ENCODE data around the gene SIGLEC9. TPM values are rescaled to one million over a fixed set of nuclear protein-coding genes. Genes with fewer than 3 reads are reported as not detected.
A peak's percentile ranks its signal among the peaks of the same experiment; 100 is the strongest.

The SIGLEC9 gene
- total RNA-seq, 2 donors from 2014 or later = 0.74 to 1.6 TPM

- Mint-ChIP-seq H3K4me1 (ENCODE audit: low read depth) (peaks cover 5% of the 10 kb centered on the region), H3K4me3 (no peak overlapping the region), H3K27ac (no peak overlapping the region), H3K9me3 (no peaks in the 10 kb centered on the region), H3K36me3 (ENCODE audit: insufficient read depth in 2 of 2) (no peaks in the 10 kb centered on the region), H3K27me3 (ENCODE audit: low read depth) (no peaks in the 10 kb centered on the region)
- DNase-seq = no peak
- no peak for ATAC-seq (replicated peaks in 1 of 2)
These were observed 34.2 kb upstream of the SIGLEC9 start for GRCh38 chr19:51090471-51090870.

GRCh38 chr19:51091126-51091525, 33.6 kb upstream of the SIGLEC9 start:
- ATAC-seq (replicated peaks in 1 of 2) (no peak), DNase-seq (no peak)
- Mint-ChIP-seq H3K27me3 (ENCODE audit: low read depth) (no peaks in the 10 kb centered on the region), H3K4me1 (ENCODE audit: low read depth) (peaks cover 5% of the 10 kb centered on the region), H3K36me3 (ENCODE audit: insufficient read depth in 2 of 2) (no peaks in the 10 kb centered on the region), H3K9me3 (no peaks in the 10 kb centered on the region), H3K4me3 (no peak overlapping the region), H3K27ac (no peak overlapping the region)

GRCh38 chr19:51091895-51092873, 32.5 kb upstream of the SIGLEC9 start:
- peaks cover 10% of the 10 kb centered on the region for H3K4me1 Mint-ChIP-seq (ENCODE audit: low read depth)
- ATAC-seq (replicated peaks in 1 of 2) (no peak), DNase-seq (no peak)
- H3K36me3 Mint-ChIP-seq (ENCODE audit: insufficient read depth in 2 of 2) = no peaks in the 10 kb centered on the region
- no peaks in the 10 kb centered on the region for H3K27me3 Mint-ChIP-seq (ENCODE audit: low read depth)
- H3K27ac Mint-ChIP-seq = no peak overlapping the region
- H3K9me3 Mint-ChIP-seq = no peaks in the 10 kb centered on the region
- H3K4me3 Mint-ChIP-seq = no peak overlapping the region

GRCh38 chr19:51093101-51093500, 31.6 kb upstream of the SIGLEC9 start:
- Mint-ChIP-seq H3K27ac (no peak overlapping the region), H3K4me3 (no peak overlapping the region), H3K36me3 (ENCODE audit: insufficient read depth in 2 of 2) (no peaks in the 10 kb centered on the region), H3K27me3 (ENCODE audit: low read depth) (no peaks in the 10 kb centered on the region), H3K4me1 (ENCODE audit: low read depth) (peaks cover 11% of the 10 kb centered on the region), H3K9me3 (no peaks in the 10 kb centered on the region)
- ATAC-seq (replicated peaks in 1 of 2) = no peak
- no peak for DNase-seq

- Mint-ChIP-seq H3K27me3 (ENCODE audit: low read depth) (no peaks in the 10 kb centered on the region), H3K36me3 (ENCODE audit: insufficient read depth in 2 of 2) (no peaks in the 10 kb centered on the region), H3K9me3 (no peaks in the 10 kb centered on the region), H3K4me3 (no peak overlapping the region), H3K27ac (no peak overlapping the region), H3K4me1 (ENCODE audit: low read depth) (peaks cover 11% of the 10 kb centered on the region)
- ATAC-seq (replicated peaks in 1 of 2) (no peak), DNase-seq (no peak)
These were observed 31.0 kb upstream of the SIGLEC9 start for GRCh38 chr19:51093510-51094345.

GRCh38 chr19:51094696-51095279, 29.9 kb upstream of the SIGLEC9 start:
- no peak overlapping the region for H3K27ac Mint-ChIP-seq
- no peaks in the 10 kb centered on the region for H3K27me3 Mint-ChIP-seq (ENCODE audit: low read depth)
- DNase-seq = peak; percentile 36 to 43
- no peak overlapping the region for H3K4me3 Mint-ChIP-seq
- H3K36me3 Mint-ChIP-seq (ENCODE audit: insufficient read depth in 2 of 2) = peaks cover 2% of the 10 kb centered on the region in 2 donors
- no peak for ATAC-seq (replicated peaks in 1 of 2)
- no peaks in the 10 kb centered on the region for H3K9me3 Mint-ChIP-seq
- H3K4me1 Mint-ChIP-seq (ENCODE audit: low read depth) = peaks cover 15% of the 10 kb centered on the region

GRCh38 chr19:51096473-51097165, 28.1 kb upstream of the SIGLEC9 start:
- ATAC-seq (replicated peaks in 1 of 2) = no peak
- no peak for DNase-seq
- peak overlapping the region; percentile 20 for H3K27ac Mint-ChIP-seq
- H3K9me3 Mint-ChIP-seq = no peaks in the 10 kb centered on the region
- H3K4me1 Mint-ChIP-seq (ENCODE audit: low read depth) = peaks cover 17% of the 10 kb centered on the region
- H3K4me3 Mint-ChIP-seq = no peak overlapping the region
- peaks cover 2 to 5% of the 10 kb centered on the region in 2 donors for H3K36me3 Mint-ChIP-seq (ENCODE audit: insufficient read depth in 2 of 2)
- no peaks in the 10 kb centered on the region for H3K27me3 Mint-ChIP-seq (ENCODE audit: low read depth)

- H3K9me3 Mint-ChIP-seq = no peaks in the 10 kb centered on the region
- DNase-seq (peak; percentile 72 to 81), ATAC-seq (replicated peaks in 1 of 2) (peak; percentile 46 to 65)
- H3K4me3 Mint-ChIP-seq = no peak overlapping the region
- peak overlapping the region; percentile 20 for H3K27ac Mint-ChIP-seq
- H3K36me3 Mint-ChIP-seq (ENCODE audit: insufficient read depth in 2 of 2) = peaks cover 2 to 5% of the 10 kb centered on the region in 2 donors
- peaks cover 17% of the 10 kb centered on the region for H3K4me1 Mint-ChIP-seq (ENCODE audit: low read depth)
- no peaks in the 10 kb centered on the region for H3K27me3 Mint-ChIP-seq (ENCODE audit: low read depth)
These were observed 27.5 kb upstream of the SIGLEC9 start for GRCh38 chr19:51097166-51097738.

- Mint-ChIP-seq H3K4me1 (ENCODE audit: low read depth) (peaks cover 17% of the 10 kb centered on the region), H3K27me3 (ENCODE audit: low read depth) (no peaks in the 10 kb centered on the region), H3K27ac (no peak overlapping the region), H3K36me3 (ENCODE audit: insufficient read depth in 2 of 2) (peaks cover 2 to 8% of the 10 kb centered on the region in 2 donors), H3K9me3 (no peaks in the 10 kb centered on the region), H3K4me3 (no peak overlapping the region)
- ATAC-seq (replicated peaks in 1 of 2) (no peak), DNase-seq (no peak)
These were observed 26.9 kb upstream of the SIGLEC9 start for GRCh38 chr19:51097796-51098195.

GRCh38 chr19:51098365-51099046, 26.2 kb upstream of the SIGLEC9 start:
- Mint-ChIP-seq H3K4me1 (ENCODE audit: low read depth) (peaks cover 20% of the 10 kb centered on the region), H3K4me3 (no peak overlapping the region), H3K9me3 (no peaks in the 10 kb centered on the region), H3K27ac (no peak overlapping the region), H3K36me3 (ENCODE audit: insufficient read depth in 2 of 2) (peaks cover 2 to 10% of the 10 kb centered on the region in 2 donors), H3K27me3 (ENCODE audit: low read depth) (no peaks in the 10 kb centered on the region)
- DNase-seq (peak; percentile 25 to 27), ATAC-seq (replicated peaks in 1 of 2) (peak; percentile 54 to 71)

- Mint-ChIP-seq H3K27me3 (ENCODE audit: low read depth) (no peaks in the 10 kb centered on the region), H3K4me1 (ENCODE audit: low read depth) (peaks cover 19% of the 10 kb centered on the region), H3K4me3 (peak overlapping the region in 1 of 2 donors; percentile 4), H3K36me3 (ENCODE audit: insufficient read depth in 2 of 2) (peaks cover 2 to 10% of the 10 kb centered on the region in 2 donors), H3K9me3 (no peaks in the 10 kb centered on the region), H3K27ac (no peak overlapping the region)
- ATAC-seq (replicated peaks in 1 of 2) = no peak
- no peak for DNase-seq
These were observed 25.7 kb upstream of the SIGLEC9 start for GRCh38 chr19:51099047-51099382.

GRCh38 chr19:51100601-51101000, 24.1 kb upstream of the SIGLEC9 start:
- Mint-ChIP-seq H3K36me3 (ENCODE audit: insufficient read depth in 2 of 2) (peaks cover 2 to 12% of the 10 kb centered on the region in 2 donors), H3K27ac (peak overlapping the region; percentile 63), H3K4me1 (ENCODE audit: low read depth) (peaks cover 23% of the 10 kb centered on the region), H3K4me3 (no peak overlapping the region), H3K9me3 (no peaks in the 10 kb centered on the region), H3K27me3 (ENCODE audit: low read depth) (no peaks in the 10 kb centered on the region)
- DNase-seq = no peak
- no peak for ATAC-seq (replicated peaks in 1 of 2)

All from activated T-cell treated with anti-CD3 and anti-CD28 coated beads, Interleukin-2, amount 50 U/mL, for 72 hours (primary cell).